Measurements from ENCODE around the gene DARS2.
A peak's percentile ranks its signal among the peaks of the same experiment; 100 is the strongest.

Gene DARS2

GRCh38 chr1:173856014-173856413, 31.5 kb downstream of the DARS2 start:
- TF ChIP-seq REST (IDR thresholded peaks at IDR 0.05; ENCODE audit: insufficient read depth in 1 of 2, low read depth in 2 of 2, low read length in 2 of 2) = no peak
- no peak for TF ChIP-seq TAF1 (IDR thresholded peaks at IDR 0.05; ENCODE audit: borderline replicate concordance, insufficient read depth, low read length)
- no peak for TF ChIP-seq SIN3A (IDR thresholded peaks at IDR 0.05; ENCODE audit: borderline replicate concordance, insufficient read depth, low read length)
- TF ChIP-seq FOXP2 (optimal IDR thresholded peaks at IDR 0.05; ENCODE audit: borderline replicate concordance, extremely low read depth, extremely low read length, insufficient read depth) = no peak
- no peak for TF ChIP-seq POLR2AphosphoS5 (IDR thresholded peaks at IDR 0.05; ENCODE audit: low read depth, low read length)

GRCh38 chr1:173856903-173857302, 32.4 kb downstream of the DARS2 start:
- TF ChIP-seq TAF1 (IDR thresholded peaks at IDR 0.05; ENCODE audit: borderline replicate concordance, insufficient read depth, low read length) (no peak), POLR2AphosphoS5 (IDR thresholded peaks at IDR 0.05; ENCODE audit: low read depth, low read length) (0 out of 2 replicates have a peak, but pooled peaks have one; percentile 33)

- TF ChIP-seq SIN3A (IDR thresholded peaks at IDR 0.05; ENCODE audit: borderline replicate concordance, insufficient read depth, low read length) (no peak), POLR2AphosphoS5 (IDR thresholded peaks at IDR 0.05; ENCODE audit: low read depth, low read length) (no peak), REST (IDR thresholded peaks at IDR 0.05; ENCODE audit: insufficient read depth in 1 of 2, low read depth in 2 of 2, low read length in 2 of 2) (no peak), TAF1 (IDR thresholded peaks at IDR 0.05; ENCODE audit: borderline replicate concordance, insufficient read depth, low read length) (no peak), FOXP2 (optimal IDR thresholded peaks at IDR 0.05; ENCODE audit: borderline replicate concordance, extremely low read depth, extremely low read length, insufficient read depth) (no peak)
These were observed 33.0 kb downstream of the DARS2 start for GRCh38 chr1:173857363-173857917.

- TF ChIP-seq POLR2AphosphoS5 (IDR thresholded peaks at IDR 0.05; ENCODE audit: low read depth, low read length) (no peak), TAF1 (IDR thresholded peaks at IDR 0.05; ENCODE audit: borderline replicate concordance, insufficient read depth, low read length) (no peak), REST (IDR thresholded peaks at IDR 0.05; ENCODE audit: insufficient read depth in 1 of 2, low read depth in 2 of 2, low read length in 2 of 2) (no peak), FOXP2 (optimal IDR thresholded peaks at IDR 0.05; ENCODE audit: borderline replicate concordance, extremely low read depth, extremely low read length, insufficient read depth) (no peak), SIN3A (IDR thresholded peaks at IDR 0.05; ENCODE audit: borderline replicate concordance, insufficient read depth, low read length) (no peak)
These were observed 35.6 kb downstream of the DARS2 start for GRCh38 chr1:173860065-173860464.

GRCh38 chr1:173861731-173862145, 37.3 kb downstream of the DARS2 start:
- no peak for TF ChIP-seq REST (IDR thresholded peaks at IDR 0.05; ENCODE audit: insufficient read depth in 1 of 2, low read depth in 2 of 2, low read length in 2 of 2)
- peak; percentile 76 for TF ChIP-seq POLR2AphosphoS5 (IDR thresholded peaks at IDR 0.05; ENCODE audit: low read depth, low read length)
